ENCODE results near the gene GRM3. TPM values are rescaled to one million over a fixed set of nuclear protein-coding genes. Genes with fewer than 3 reads are reported as not detected.

The GRM3 gene
- polyA plus RNA-seq, 4 donors = 0.14 to 0.23 (median 0.17) TPM

DNA sequence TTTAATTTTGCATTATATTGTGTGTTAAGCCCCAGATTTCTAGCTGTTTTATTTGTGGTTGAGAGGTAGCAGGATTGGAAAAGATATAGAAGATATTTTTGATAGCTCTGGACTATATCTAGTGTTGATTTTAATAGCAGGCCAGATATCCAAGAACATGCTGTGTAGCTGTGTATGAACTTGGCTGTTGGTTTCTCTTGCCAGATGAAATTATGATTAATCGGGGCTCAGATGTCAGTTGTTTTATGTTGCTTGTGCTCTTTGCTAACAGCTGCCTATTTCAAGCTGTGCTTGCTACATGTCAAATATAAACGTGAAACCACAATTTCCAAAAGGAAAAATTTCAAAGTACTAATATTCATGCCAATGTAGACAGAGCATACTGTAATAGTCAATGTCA, 141.1 kb downstream of the GRM3 start:
- DNase-seq (ENCODE audit: low read depth in 4 of 4, low spot score in 3 of 4) = no peak

DNA sequence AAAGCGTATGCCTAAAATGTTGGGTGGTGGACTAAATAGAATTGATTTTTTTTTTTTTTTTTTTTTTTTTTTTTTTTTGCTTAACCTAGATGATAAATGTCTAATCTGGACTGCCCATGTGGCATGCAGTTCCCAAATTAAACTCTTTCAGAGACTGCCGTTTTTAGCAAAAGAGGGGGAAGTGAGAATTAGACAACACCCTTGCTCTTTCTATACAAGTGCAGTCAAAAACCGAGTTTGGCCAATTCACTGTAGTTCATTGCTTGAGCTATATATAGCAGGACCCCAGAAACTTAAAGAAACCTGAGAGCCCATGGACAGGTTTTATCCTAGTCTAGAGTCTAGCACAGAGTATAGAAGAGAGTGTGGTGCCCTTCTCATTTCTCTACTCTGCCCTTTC, 141.9 kb downstream of the GRM3 start:
- no peak for DNase-seq (ENCODE audit: low read depth in 4 of 4, low spot score in 3 of 4)

DNA sequence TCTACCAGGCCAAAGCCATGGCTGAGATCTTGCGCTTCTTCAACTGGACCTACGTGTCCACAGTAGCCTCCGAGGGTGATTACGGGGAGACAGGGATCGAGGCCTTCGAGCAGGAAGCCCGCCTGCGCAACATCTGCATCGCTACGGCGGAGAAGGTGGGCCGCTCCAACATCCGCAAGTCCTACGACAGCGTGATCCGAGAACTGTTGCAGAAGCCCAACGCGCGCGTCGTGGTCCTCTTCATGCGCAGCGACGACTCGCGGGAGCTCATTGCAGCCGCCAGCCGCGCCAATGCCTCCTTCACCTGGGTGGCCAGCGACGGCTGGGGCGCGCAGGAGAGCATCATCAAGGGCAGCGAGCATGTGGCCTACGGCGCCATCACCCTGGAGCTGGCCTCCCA, 142.7 kb downstream of the GRM3 start:
- no peak for DNase-seq (ENCODE audit: low read depth in 4 of 4, low spot score in 3 of 4)

DNA sequence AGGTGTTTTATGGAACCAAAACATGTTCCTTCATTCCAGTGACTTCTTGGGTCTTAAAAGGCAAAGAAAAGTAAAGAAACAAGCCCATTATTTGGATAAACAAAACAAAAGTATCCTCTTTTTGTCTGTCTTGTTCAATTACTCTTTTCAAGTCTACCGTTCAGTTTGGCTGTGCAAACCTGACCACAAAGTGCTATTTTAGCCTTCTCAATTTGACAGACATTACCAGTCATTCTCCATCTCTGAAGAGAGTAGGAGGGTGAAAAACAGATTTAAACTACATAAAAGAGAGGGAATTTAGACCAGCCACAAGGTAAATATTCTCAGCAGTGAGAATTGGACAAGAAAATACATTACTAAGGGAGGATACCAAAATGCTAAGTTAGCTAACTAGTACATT, 145.2 kb downstream of the GRM3 start:
- no peak for DNase-seq (ENCODE audit: low read depth in 4 of 4, low spot score in 3 of 4)

- no peak for DNase-seq (ENCODE audit: low read depth in 4 of 4, low spot score in 3 of 4)
These were observed 146.7 kb downstream of the GRM3 start for GRCh38 chr7:86790383-86790782.

GRCh38 chr7:86792260-86792659, 148.6 kb downstream of the GRM3 start:
- DNase-seq (ENCODE audit: low read depth in 4 of 4, low spot score in 3 of 4) = no peak

- DNase-seq (ENCODE audit: low read depth in 4 of 4, low spot score in 3 of 4) = no peak
These were observed 149.4 kb downstream of the GRM3 start for GRCh38 chr7:86793136-86793535.

GRCh38 chr7:86814661-86815379, 171.1 kb downstream of the GRM3 start:
- DNase-seq (ENCODE audit: low read depth in 4 of 4, low spot score in 3 of 4) = peak in 2 of 4 donors; percentile 2 to 7

GRCh38 chr7:86815556-86815955, 171.8 kb downstream of the GRM3 start:
- no peak for DNase-seq (ENCODE audit: low read depth in 4 of 4, low spot score in 3 of 4)

DNA sequence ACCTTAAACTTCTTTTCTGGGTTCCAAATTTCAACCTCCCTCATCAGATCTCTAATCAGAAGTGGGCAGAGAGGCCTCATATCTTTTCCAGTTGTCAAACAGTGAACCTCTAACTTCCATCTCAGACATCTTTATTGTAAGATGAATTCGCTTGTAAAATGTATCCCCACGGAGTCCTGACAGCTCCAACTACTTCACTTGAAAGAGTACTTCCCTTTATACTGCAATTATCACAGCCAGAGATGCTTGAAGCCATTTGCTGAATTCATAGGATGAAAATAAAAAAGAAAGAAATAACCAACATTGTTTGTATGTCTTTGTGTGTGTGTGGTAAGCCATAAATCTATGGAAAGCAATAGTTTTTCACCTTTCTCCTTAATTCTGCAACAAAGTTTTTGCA, 175.2 kb downstream of the GRM3 start:
- DNase-seq (ENCODE audit: low read depth in 4 of 4, low spot score in 3 of 4) = no peak

GRCh38 chr7:86823769-86824168, 180.1 kb downstream of the GRM3 start:
- DNase-seq (ENCODE audit: low read depth in 4 of 4, low spot score in 3 of 4) = no peak

DNA sequence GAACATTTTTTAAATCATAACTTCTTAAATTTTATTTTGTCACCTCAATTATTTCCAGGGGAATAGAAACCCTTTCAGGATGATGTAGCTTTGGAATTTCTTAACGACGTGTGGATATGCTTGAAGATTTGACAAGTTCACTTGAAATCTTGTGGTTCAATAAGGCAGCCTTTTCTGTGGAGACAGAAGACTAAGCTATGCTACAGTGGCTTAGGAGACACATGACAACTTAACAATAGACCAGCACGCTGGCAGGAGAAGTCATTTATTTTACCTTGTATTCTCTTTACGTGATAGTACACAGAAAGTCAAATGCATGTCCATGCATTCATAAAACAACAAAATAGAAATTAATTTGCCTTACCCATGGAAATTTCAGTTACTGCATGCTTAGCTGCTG, 181.6 kb downstream of the GRM3 start:
- no peak for DNase-seq (ENCODE audit: low read depth in 4 of 4, low spot score in 3 of 4)

GRCh38 chr7:86826948-86827347, 183.2 kb downstream of the GRM3 start:
- DNase-seq (ENCODE audit: low read depth in 4 of 4, low spot score in 3 of 4) = no peak

DNA sequence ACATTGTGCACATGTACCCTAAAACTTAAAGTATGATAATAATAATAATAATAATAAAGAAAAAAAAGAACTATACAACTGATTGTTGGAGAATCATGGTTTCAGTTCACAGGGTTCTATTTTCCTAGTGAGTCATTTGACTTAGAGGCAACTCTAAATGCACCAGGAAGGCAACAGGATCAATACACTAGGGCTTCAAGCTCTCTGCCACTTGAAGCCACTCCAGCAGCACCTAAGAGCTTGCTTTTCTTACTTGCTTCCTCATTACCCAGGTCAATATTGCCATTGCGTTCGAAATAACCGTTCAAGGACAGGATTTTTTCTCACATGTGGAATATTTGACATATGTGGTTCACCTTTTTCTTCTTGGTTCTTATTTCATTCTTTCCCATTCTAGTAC, 189.7 kb downstream of the GRM3 start:
- no peak for DNase-seq (ENCODE audit: low read depth in 4 of 4, low spot score in 3 of 4)

- DNase-seq (ENCODE audit: low read depth in 4 of 4, low spot score in 3 of 4) = no peak
These were observed 193.5 kb downstream of the GRM3 start for GRCh38 chr7:86837235-86837634.

- no peak for DNase-seq (ENCODE audit: low read depth in 4 of 4, low spot score in 3 of 4)
These were observed 200.9 kb downstream of the GRM3 start for GRCh38 chr7:86844608-86845007.

DNA sequence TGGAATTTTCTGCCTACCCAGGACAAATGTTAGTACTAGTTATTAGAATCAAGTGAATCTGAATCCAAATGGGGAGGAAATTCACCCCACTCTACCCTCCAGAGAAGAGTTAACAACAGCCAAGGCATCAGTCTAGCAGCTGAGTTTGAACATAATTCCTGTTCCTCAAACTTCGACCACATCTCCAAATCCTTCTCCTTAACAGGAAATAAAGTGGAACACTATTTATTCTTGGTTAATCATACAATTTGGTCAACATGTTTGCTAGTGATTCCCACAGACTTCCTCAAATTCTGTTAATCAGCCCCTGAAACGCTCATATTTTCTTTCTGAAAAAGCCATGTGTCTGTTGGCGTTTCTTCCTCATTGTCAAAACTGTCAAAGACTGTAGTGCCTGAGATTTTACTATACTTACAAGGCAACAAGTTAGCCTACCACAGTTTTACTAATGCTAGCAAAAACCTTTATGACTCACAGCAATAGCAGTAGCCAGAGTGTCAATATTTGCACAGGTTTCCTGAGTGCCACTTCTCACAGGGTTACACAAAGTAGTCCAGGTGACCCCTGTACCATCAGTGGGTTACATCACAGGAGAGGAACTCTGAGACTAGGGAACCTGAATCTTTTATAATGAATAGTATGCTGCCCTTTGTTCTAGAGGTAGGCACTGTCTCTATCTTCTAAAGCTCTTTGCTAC, 202.9 kb downstream of the GRM3 start:
- DNase-seq (ENCODE audit: low read depth in 4 of 4, low spot score in 3 of 4) = no peak

- DNase-seq (ENCODE audit: low read depth in 4 of 4, low spot score in 3 of 4) = no peak
These were observed 204.5 kb downstream of the GRM3 start for GRCh38 chr7:86848226-86848625.

DNA sequence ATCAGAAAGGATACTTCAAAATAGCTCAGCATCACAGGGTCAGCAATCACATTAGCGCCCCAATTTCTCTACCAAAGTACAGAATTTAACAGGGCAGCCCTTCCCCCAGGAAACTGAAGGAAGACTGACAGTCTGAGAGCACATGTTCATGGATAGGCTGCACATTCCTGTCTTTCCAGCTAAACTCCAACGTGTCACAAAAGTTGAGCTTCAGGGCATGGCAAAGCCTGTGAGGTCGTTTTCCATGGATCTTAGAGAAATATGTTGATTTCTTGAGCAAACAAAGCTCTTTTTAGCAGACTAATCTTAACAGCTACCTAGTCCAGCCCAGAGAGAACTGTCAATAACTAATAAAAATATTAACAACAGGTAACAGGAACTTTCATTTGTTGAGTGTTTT, 207.9 kb downstream of the GRM3 start:
- DNase-seq (ENCODE audit: low read depth in 4 of 4, low spot score in 3 of 4) = no peak

DNA sequence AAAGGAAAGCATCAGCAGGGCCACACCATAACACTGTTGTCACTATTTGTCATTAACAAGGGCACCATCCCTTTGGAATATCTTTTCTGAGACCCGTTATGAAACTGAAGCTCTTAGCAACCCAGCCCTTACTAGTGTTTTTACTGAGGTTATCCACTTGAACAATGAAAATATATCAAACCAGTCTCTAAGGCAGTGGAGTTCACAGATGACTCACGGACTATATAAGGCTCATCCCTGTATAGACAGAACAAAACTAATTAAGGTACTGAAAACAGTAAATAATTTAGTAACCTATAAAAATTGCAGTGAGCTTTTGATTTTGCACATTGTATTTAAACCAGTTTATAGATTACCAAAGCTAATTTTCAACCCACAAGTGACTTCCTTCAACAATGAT, 219.7 kb downstream of the GRM3 start:
- no peak for DNase-seq (ENCODE audit: low read depth in 4 of 4, low spot score in 3 of 4)

- no peak for DNase-seq (ENCODE audit: low read depth in 4 of 4, low spot score in 3 of 4)
These were observed 223.6 kb downstream of the GRM3 start for GRCh38 chr7:86867163-86867762.

DNA sequence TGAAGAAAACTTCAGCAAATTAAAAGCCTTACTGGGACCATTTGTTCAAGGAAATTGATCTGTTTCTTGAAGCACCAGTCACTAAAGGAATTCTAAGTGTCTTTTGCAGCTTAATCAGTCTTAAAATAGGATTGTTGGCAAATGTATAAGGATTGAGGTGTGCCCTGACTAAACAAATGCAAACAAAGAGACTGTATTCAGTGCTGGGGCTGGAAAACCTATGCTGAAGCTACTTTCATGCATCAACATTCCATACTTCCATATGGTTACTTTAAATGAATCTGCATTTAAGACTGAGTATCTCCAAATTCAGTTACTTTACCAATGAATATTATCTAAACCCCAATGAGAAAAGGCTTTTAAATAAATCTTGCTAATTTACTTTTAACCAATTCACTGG, 232.4 kb downstream of the GRM3 start:
- DNase-seq (ENCODE audit: low read depth in 4 of 4, low spot score in 3 of 4) = no peak
